Dedifferentiated amniotic fluid mesenchymal stem cell (primary cell): ENCODE data around the gene COLQ.
"Not testable (repeated sequence)": the region's sequence is repeated elsewhere in the genome, so short reads cannot be mapped to it uniquely, and the experiment has no call there.

Experiments
- DNase-seq: peaks from one replicate; pipeline ENCODE4 v3.0.0-alpha.2; 2016; ENCODE audit errors: extremely low spot score

Gene COLQ

DNA sequence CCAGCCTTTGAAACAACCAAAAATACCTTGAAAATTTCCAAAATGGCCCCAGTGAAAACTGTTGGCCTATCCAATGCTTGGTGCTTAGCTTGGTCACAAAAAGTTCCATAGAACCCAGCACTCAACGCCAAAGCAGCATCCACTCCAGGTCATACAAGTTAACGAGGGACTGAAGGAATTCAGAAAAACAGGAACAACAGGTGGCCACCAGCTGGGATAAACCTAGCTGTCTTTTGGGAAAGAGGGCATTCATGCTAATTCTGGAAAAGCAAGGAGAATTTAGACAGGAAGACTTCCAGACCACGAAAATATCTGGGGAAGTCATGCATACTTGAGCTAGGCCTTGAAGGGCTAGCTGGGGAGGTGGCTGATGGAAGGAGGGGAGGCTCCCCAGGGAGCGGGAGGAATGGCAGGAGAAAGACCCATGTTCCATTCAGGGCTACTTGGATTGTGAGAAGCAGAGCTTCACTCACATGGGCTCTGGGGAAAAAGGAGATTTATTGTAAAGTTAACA is 28.6 kb downstream of the COLQ start:
- DNase-seq = no peak

DNA sequence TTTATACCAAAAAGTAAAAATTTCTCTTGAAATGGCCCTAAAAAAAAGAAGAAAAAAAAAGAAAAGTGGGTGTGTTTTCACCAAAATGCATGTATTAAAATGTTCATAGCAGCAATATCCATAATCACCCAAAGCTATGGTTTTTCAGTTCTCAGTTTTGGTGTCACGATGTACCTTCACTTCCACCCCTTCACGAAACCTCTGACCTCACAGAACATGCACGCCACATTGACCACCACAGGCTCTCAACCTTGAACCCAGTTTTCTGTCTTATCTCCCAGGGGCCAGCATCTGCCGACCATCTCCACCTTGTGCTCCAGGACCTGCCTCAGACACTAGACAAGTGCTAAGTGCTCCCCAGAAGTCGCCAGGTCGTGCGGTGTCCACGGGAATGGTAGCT is 30.4 kb downstream of the COLQ start:
- DNase-seq = no peak

DNA sequence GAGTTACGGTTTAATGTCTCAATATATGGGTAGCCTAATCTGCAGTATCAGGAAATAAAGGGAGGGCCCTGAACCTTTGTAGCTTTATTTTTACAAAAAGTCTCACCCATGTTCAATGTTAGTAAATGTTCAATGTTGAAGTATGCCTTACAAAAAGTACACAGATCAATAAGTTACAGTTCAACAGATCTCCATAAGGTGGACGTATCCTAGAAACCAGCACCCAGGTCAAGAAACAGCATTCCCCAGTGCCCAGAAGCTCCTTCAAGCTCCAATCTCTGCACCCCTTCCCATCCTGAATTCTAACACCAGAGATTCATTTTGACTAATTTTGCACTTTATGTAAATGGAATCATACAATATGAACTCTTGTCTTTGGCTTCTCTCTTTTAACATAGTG is 31.3 kb downstream of the COLQ start:
- no peak for DNase-seq

DNA sequence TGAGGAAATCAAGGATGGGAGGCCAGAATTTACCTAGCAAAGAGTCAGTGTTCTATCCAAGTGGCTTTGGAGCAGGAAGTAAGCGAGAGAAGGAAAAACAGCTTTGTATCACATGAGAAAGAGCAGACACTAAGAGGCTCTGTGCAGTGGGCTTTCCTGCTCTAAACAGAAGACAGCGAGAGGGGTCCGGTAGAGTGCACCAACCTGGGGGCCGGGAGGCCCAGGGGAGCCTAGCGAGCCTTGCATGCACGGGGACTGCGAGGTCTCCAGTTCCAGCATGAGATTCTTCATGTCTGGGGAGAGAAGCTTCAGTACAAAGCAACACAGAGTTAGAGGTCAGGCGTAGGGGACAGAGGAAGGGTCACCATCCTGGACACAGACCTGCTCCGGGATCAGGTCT is 33.5 kb downstream of the COLQ start:
- no peak for DNase-seq

DNA sequence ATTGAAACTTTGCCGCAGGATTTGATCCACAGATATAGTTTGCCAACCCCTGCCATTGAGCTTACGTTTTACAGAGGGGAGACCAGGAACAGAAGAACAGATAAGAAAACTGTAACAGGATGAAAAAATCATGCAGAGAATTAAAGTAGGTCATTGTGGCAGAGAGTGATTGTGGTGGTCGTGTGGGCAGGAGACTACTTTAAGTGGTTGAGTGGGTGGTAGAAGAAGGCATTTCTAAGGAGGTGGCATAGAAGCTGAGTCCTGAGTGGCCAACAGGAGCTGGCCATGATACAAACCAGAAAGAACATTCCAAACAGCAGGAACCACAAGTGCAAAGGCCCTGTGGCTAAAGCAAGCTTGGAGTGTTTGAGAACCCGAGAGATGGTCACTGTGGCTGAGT is 34.5 kb downstream of the COLQ start:
- DNase-seq = no peak

DNA sequence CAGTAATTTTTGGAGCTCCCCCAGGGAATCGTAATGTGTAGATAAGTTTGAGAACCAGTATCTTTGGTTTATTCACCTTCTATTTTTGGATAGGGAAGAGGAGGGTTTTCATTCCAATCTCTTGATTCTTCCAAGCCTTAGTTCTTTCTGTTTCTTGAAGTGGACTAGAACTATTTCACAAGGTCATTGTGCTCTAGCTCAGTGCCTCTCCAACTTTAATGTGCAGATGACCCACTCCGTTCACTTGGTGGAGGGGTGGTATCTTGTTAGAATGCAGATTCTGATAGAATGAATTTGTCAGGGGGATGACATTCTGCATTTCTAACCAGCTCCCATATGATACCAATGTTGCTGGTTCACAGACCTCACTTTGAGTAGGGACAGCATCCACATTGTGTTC is 35.5 kb downstream of the COLQ start:
- no peak for DNase-seq

GRCh38 chr3:15484551-15484950 is 37.0 kb downstream of the COLQ start:
- DNase-seq = not testable (repeated sequence)

DNA sequence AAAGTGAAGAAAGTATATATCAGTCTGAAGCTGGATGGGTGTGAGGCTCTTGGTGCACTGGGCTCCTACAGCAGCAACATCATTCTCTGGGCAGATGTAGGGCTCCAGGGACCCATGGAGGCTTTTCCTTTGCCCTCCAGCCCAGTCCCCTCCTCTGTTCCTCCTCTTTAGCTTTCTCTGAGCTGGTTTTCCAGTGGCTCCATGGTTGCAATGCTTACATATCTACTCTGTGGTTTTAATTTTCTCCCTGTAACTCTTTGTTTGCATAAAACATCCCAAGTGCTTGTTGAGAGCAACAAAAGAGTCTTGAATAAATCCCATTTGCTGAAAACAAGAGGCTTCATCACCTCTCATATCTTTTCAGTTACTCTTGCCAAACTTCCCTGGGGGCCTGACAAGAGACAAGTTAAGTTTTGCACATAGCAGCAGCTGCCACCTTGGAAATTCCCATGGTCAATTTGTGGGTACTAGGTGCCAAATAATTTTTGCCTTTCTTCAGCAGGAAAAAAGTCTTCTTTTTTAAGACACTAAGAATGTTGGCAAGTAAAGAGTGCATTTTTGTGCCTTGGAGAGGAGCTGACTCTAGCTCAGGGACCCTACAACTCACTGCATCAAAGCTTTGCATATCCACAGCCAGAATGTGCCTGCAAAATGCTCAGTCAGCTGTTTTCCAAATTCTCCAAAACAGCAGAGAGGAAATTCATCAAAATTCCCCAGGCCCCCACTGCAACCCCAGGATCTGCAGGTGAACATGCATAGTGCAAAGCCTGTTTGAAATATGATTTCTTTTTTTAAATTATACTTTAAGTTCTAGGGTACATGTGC is 41.9 kb downstream of the COLQ start:
- no peak for DNase-seq

GRCh38 chr3:15478640-15478979 is 42.9 kb downstream of the COLQ start:
- no peak for DNase-seq

GRCh38 chr3:15477951-15478639 is 43.4 kb downstream of the COLQ start:
- DNase-seq = no peak

GRCh38 chr3:15476378-15476777 is 45.1 kb downstream of the COLQ start:
- DNase-seq = no peak

DNA sequence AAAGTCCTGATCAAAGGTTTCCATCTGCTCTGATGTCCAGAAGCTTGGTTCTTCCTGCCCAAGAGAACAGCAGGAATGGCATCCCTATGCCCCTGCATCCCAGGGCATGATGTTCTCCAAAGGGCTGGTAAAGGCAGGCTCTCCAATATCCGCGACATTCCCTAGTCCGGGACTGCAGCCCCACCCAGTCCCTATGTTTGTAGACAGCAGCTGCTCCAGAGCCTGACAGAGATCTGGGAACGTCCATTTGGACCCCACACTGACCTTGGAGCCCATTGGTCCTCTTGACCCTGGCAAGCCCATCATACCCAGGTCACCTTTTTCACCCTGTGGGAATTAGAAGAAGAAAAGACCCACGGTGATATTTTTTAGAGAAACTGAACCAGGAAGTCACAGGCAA is 46.3 kb downstream of the COLQ start:
- no peak for DNase-seq

DNA sequence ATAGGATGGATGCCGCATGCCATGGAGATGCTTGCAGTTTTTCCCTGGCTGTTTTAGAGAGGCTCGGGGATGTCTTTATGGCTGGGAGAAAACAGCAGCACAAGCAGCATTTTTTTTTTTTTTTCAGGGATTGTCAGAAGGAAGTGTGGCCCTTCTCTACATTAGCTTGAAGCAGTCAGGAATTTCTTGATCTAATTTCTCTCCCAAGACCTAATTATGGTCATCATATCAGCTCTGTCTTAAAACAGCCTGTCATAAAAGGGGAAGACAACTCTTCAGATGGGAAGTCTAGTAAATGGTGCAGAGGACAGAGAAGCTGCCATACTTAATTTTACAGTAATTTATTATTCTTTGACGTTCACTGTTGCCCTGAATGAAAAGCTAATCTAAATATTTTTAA is 49.6 kb downstream of the COLQ start:
- DNase-seq = no peak

GRCh38 chr3:15470849-15471248 is 50.7 kb downstream of the COLQ start:
- DNase-seq = no peak

- no peak for DNase-seq
Measured at GRCh38 chr3:15470261-15470660, 51.2 kb downstream of the COLQ start.

DNA sequence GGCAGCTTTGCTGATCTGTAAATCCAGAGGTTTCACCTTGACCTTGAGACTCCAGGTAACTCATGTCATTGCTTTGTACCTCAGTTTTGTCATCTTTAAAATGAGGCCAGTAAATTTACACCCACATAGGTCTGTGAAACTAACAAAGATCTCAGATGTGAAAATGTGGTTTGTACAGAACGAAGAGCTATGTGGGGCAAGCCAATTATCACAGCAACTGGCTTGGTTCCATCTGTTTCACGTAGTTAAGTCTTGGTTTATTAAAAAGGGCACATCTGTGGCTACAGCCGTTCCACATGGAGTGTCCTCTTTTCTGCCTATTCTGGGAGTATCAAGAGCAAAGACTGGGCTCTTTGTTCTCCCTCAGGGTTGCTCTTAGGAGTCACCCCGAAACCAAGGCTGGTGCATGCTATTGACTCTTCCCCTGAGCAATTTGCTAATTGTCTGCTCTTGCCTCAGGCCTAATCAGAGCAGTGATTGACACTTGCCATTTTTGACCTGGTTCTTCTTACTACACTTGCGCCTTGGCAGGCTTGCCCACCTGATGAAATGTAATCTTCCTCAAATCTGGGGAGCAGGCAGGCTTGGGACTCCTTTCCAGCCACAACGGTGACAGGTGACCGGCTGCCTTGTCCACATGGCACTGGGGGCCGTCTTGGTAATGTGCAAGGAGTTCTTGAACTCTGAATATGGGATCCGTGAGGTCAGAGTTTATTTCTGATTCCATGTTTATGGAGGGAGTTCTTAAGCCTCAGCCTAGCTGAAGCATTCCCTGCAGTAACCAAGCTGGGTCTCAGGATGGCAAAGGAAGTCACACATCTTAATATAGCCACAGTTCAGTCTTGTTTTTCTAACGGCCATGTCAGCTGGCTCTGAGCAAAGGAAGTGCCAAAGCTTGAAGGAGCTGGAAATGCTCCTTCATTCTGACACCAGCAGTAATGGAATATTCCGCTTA is 54.0 kb downstream of the COLQ start:
- DNase-seq = no peak

DNA sequence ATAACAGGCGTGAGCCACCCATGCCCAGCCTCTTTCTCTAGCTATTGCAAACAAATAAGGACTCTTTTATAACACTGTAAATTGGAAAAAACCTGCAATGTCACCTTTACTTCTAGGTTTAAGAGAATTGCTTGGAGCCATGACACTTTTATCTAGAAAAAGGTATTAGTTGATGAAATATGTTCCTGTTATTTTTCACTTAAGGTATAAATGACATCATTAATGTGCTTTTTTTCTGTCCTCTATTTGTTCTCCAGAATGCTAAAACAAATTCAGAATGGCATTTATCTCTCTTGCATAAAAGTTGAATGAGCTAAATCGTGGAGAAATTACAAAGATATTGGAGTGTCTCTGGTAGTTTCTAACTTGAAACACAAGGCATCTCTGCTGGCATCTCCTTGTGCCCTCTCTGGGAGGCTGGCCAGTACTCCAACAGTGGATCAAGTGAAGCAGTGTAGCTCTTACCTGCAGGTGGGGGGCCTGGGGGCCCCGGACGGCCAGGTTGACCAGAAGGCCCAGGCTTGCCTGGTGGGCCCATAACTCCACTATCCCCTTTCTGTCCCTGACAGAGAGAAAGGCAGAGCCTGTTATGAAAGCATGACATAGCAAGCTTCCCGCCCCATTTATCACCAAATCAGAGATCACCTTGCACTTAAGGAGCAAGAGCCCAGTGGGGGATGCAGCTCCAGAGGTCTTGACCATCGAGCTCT is 55.5 kb downstream of the COLQ start:
- DNase-seq = no peak

GRCh38 chr3:15462451-15462850 is 59.1 kb downstream of the COLQ start:
- no peak for DNase-seq

GRCh38 chr3:15460891-15461531 is 60.5 kb downstream of the COLQ start:
- no peak for DNase-seq

GRCh38 chr3:15458212-15458780 is 63.2 kb downstream of the COLQ start:
- no peak for DNase-seq

- DNase-seq = not testable (repeated sequence)
Measured at GRCh38 chr3:15456915-15457314, 64.6 kb downstream of the COLQ start.
